ENCODE measurements around the gene GLIPR2.

DNA sequence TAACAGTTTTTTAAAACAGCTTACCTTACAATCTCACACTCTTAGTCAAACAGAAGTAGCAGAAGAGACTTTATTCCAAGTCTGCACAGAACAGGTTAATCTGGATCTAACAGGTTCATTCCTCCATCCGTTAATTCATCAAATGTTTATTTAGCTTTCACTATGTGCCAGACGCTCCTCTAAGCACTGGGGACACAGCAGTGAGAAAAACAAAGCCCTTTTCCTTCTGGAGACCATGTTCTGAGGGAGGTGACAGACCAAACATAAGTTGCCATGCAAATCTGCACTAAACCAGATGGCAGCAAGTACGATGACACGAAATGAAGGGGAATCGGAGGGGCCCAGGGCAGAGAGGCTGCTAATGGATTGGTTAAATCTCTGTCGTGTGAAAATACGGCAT, 17.1 kb upstream of the GLIPR2 start:
- TF ChIP-seq SIN3A (IDR thresholded peaks at IDR 0.05; ENCODE audit: borderline replicate concordance, low read depth, low read length): no peak
- TF ChIP-seq JUND (IDR thresholded peaks at IDR 0.05): no peak
- no peak for TF ChIP-seq TAF1 (IDR thresholded peaks at IDR 0.05; ENCODE audit: borderline replicate concordance, low read depth, low read length)
- TF ChIP-seq, protein P1, sequence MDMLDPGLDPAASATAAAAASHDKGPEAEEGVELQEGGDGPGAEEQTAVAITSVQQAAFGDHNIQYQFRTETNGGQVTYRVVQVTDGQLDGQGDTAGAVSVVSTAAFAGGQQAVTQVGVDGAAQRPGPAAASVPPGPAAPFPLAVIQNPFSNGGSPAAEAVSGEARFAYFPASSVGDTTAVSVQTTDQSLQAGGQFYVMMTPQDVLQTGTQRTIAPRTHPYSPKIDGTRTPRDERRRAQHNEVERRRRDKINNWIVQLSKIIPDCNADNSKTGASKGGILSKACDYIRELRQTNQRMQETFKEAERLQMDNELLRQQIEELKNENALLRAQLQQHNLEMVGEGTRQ (IDR thresholded peaks at IDR 0.05; ENCODE audit: borderline replicate concordance, low read depth, low read length): no peak
- TF ChIP-seq, protein P2, sequence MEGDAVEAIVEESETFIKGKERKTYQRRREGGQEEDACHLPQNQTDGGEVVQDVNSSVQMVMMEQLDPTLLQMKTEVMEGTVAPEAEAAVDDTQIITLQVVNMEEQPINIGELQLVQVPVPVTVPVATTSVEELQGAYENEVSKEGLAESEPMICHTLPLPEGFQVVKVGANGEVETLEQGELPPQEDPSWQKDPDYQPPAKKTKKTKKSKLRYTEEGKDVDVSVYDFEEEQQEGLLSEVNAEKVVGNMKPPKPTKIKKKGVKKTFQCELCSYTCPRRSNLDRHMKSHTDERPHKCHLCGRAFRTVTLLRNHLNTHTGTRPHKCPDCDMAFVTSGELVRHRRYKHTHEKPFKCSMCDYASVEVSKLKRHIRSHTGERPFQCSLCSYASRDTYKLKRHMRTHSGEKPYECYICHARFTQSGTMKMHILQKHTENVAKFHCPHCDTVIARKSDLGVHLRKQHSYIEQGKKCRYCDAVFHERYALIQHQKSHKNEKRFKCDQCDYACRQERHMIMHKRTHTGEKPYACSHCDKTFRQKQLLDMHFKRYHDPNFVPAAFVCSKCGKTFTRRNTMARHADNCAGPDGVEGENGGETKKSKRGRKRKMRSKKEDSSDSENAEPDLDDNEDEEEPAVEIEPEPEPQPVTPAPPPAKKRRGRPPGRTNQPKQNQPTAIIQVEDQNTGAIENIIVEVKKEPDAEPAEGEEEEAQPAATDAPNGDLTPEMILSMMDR (IDR thresholded peaks at IDR 0.05): no peak
- TF ChIP-seq GABPA (IDR thresholded peaks at IDR 0.05; ENCODE audit: low read depth): no peak
- no peak for TF ChIP-seq EP300 (IDR thresholded peaks at IDR 0.05; ENCODE audit: borderline replicate concordance in 1 of 2, low read depth in 1 of 2, low read length in 1 of 2)
- TF ChIP-seq, protein P3, sequence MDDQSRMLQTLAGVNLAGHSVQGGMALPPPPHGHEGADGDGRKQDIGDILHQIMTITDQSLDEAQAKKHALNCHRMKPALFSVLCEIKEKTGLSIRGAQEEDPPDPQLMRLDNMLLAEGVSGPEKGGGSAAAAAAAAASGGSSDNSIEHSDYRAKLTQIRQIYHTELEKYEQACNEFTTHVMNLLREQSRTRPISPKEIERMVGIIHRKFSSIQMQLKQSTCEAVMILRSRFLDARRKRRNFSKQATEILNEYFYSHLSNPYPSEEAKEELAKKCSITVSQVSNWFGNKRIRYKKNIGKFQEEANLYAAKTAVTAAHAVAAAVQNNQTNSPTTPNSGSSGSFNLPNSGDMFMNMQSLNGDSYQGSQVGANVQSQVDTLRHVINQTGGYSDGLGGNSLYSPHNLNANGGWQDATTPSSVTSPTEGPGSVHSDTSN (IDR thresholded peaks at IDR 0.05): no peak
- no peak for TF ChIP-seq YY1 (IDR thresholded peaks at IDR 0.05; ENCODE audit: low read depth)
- no peak for TF ChIP-seq NRF1 (IDR thresholded peaks at IDR 0.05; ENCODE audit: low read depth, low read length)
- TF ChIP-seq, protein P4, sequence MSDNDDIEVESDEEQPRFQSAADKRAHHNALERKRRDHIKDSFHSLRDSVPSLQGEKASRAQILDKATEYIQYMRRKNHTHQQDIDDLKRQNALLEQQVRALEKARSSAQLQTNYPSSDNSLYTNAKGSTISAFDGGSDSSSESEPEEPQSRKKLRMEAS (IDR thresholded peaks at IDR 0.05; ENCODE audit: low read depth): no peak

Data from SK-N-SH (cell line).